ENCODE results near the gene ARID1B. TPM values are rescaled to one million over a fixed set of nuclear protein-coding genes. Genes with fewer than 3 reads are reported as not detected.

Gene ARID1B
- total RNA-seq, 1 experiment from 2014 or later = 35.6 TPM

- no peaks in the 10 kb centered on the region for H3K4me1 ChIP-seq (ENCODE audit: control insufficient read depth in 1 of 2, insufficient read depth in 2 of 2, low read length in 2 of 2)
- H3K9me3 ChIP-seq (ENCODE audit: control insufficient read depth in 1 of 2, insufficient read depth in 1 of 2, low read depth in 1 of 2, low read length in 2 of 2) = no peaks in the 10 kb centered on the region
- no peak overlapping the region for H3K9ac ChIP-seq (ENCODE audit: low read length)
- ChIA-PET RAD21 (ENCODE audit: low non-redundant PET in 1 of 2, low total read pairs in 2 of 2, uncharacterized antibody in 2 of 2, unreplicated experiment in 2 of 2) (no interaction called here), POLR2A (no interaction called here), CTCF (no interaction called here)
- H3K27ac ChIP-seq (ENCODE audit: low read depth, low read length) = no peak overlapping the region
- no peaks in the 10 kb centered on the region for H4K20me1 ChIP-seq (ENCODE audit: insufficient read depth)
- DNase-seq (ENCODE audit: low read depth, low spot score) (no peak), ATAC-seq (peak; percentile 74)
- no peaks in the 10 kb centered on the region for H3K9me2 ChIP-seq (ENCODE audit: insufficient read depth)
- no peak overlapping the region for H3K4me3 ChIP-seq (replicated peaks in 1 of 2; ENCODE audit: low read depth in 1 of 2, low read length in 2 of 2)
- BruUV-seq (replicated peaks) = no TSS peak
- H3K27me3 ChIP-seq (ENCODE audit: insufficient read depth, low read length) = no peaks in the 10 kb centered on the region
- TF ChIP-seq CTCF (IDR thresholded peaks at IDR 0.05 in 2 of 3, conservative IDR thresholded peaks at IDR 0.05 in 1 of 3; ENCODE audit: borderline replicate concordance in 1 of 3, insufficient read depth in 1 of 3, low read depth in 2 of 3, low read length in 2 of 3) (peak; percentile 28 to 67 (median 60); a peak in 5 of 6 replicates), POLR2A (IDR thresholded peaks at IDR 0.05; ENCODE audit: borderline replicate concordance, extremely low read depth, insufficient read depth, insufficient read length) (no peak), RAD21 (IDR thresholded peaks at IDR 0.05; ENCODE audit: low read depth) (peak; percentile 53)
- no peaks in the 10 kb centered on the region for H3K36me3 ChIP-seq (ENCODE audit: control insufficient read depth in 1 of 2, insufficient read depth in 2 of 2, low read length in 2 of 2)
- no peak overlapping the region for H2AFZ ChIP-seq (ENCODE audit: low read depth, low read length, poor library complexity, severe bottlenecking)
- intact Hi-C loops (cut with micrococcal nuclease) = no loop called here
- peaks cover 48% of the 10 kb centered on the region for H3K79me2 ChIP-seq (ENCODE audit: insufficient read depth, low read length)
- H3K4me2 ChIP-seq (ENCODE audit: low read length) = no peak overlapping the region
These were observed 99.1 kb downstream of the ARID1B start for GRCh38 chr6:156876302-156876701.

GRCh38 chr6:156877126-156877863 lies 100.1 kb downstream of the ARID1B start:
- Histone ChIP-seq H4K20me1 (ENCODE audit: insufficient read depth) (no peaks in the 10 kb centered on the region), H3K27me3 (ENCODE audit: insufficient read depth, low read length) (no peaks in the 10 kb centered on the region), H2AFZ (ENCODE audit: low read depth, low read length, poor library complexity, severe bottlenecking) (no peak overlapping the region), H3K4me3 (replicated peaks in 1 of 2; ENCODE audit: low read depth in 1 of 2, low read length in 2 of 2) (no peak overlapping the region), H3K9me2 (ENCODE audit: insufficient read depth) (no peaks in the 10 kb centered on the region), H3K4me2 (ENCODE audit: low read length) (no peak overlapping the region), H3K36me3 (ENCODE audit: control insufficient read depth in 1 of 2, insufficient read depth in 2 of 2, low read length in 2 of 2) (no peaks in the 10 kb centered on the region), H3K79me2 (ENCODE audit: insufficient read depth, low read length) (peaks cover 55% of the 10 kb centered on the region), H3K9ac (ENCODE audit: low read length) (no peak overlapping the region), H3K27ac (ENCODE audit: low read depth, low read length) (no peak overlapping the region), H3K4me1 (ENCODE audit: control insufficient read depth in 1 of 2, insufficient read depth in 2 of 2, low read length in 2 of 2) (no peaks in the 10 kb centered on the region), H3K9me3 (ENCODE audit: control insufficient read depth in 1 of 2, insufficient read depth in 1 of 2, low read depth in 1 of 2, low read length in 2 of 2) (no peaks in the 10 kb centered on the region)
- DNase-seq (ENCODE audit: low read depth, low spot score) = no peak
- RAD21 ChIA-PET (ENCODE audit: low non-redundant PET in 1 of 2, low total read pairs in 2 of 2, uncharacterized antibody in 2 of 2, unreplicated experiment in 2 of 2) = no interaction called here
- POLR2A ChIA-PET = no interaction called here
- ATAC-seq = no peak
- intact Hi-C loops (cut with micrococcal nuclease) = no loop called here
- no TSS peak for BruUV-seq (replicated peaks)
- CTCF ChIA-PET = no interaction called here
- TF ChIP-seq POLR2A (IDR thresholded peaks at IDR 0.05; ENCODE audit: borderline replicate concordance, extremely low read depth, insufficient read depth, insufficient read length) = no peak
- no peak for TF ChIP-seq REST (IDR thresholded peaks at IDR 0.05; ENCODE audit: low read depth)
